ENCODE data around the gene FNBP1L. TPM values are rescaled to one million over a fixed set of nuclear protein-coding genes. Genes with fewer than 3 reads are reported as not detected.

Gene FNBP1L
- total and polyA plus RNA-seq, 2 of the 8 experiments (the other 6 are each of a cell fraction or from before 2014, with no cell fraction given): 48.9 to 95.9 TPM

- Histone ChIP-seq H3K4ac (replicated peaks; ENCODE audit: insufficient read length, low read depth, low read length) (no peak overlapping the region), H4K91ac (replicated peaks; ENCODE audit: insufficient read length, low read length) (no peak overlapping the region), H3K79me2 (ENCODE audit: control insufficient read depth in 1 of 2, insufficient read depth in 2 of 2, low read length in 2 of 2) (no peaks in the 10 kb centered on the region), H3K4me1 (replicated peaks in 1 of 4; ENCODE audit: control insufficient read depth in 3 of 4, insufficient read depth in 4 of 4, low read length in 3 of 4) (no peaks in the 10 kb centered on the region), H2AK5ac (ENCODE audit: low read depth, low read length) (no peak overlapping the region), H3K18ac (ENCODE audit: extremely low read depth, low read length) (no peak overlapping the region), H3K27ac (ENCODE audit: low read depth, low read length) (no peak overlapping the region), H3K79me1 (ENCODE audit: low read depth, low read length) (no peaks in the 10 kb centered on the region; the same call in 1 of the 2 replicates), H4K20me1 (replicated peaks in 1 of 2; ENCODE audit: control insufficient read depth in 1 of 2, insufficient read depth in 2 of 2, low read length in 2 of 2) (peaks cover 3% of the 10 kb centered on the region in 2 experiments), H4K8ac (ENCODE audit: extremely low read depth, insufficient read depth, low read length) (no peak overlapping the region), H3K23ac (ENCODE audit: insufficient read length) (no peak overlapping the region), H4K5ac (ENCODE audit: insufficient read length, low read depth, low read length) (no peak overlapping the region), H2BK15ac (ENCODE audit: low read length) (no peak overlapping the region), H3K9ac (replicated peaks in 1 of 4; ENCODE audit: extremely low read depth in 1 of 4, low read depth in 3 of 4, low read length in 3 of 4) (no peak overlapping the region), H2BK120ac (replicated peaks; ENCODE audit: low read depth, low read length) (no peak overlapping the region), H3K56ac (replicated peaks; ENCODE audit: insufficient read length, low read depth, low read length) (no peak overlapping the region), H3K14ac (ENCODE audit: insufficient read length) (no peak overlapping the region), H2AFZ (ENCODE audit: low read length) (no peak overlapping the region), H3K27me3 (replicated peaks in 1 of 4; ENCODE audit: control insufficient read depth in 3 of 4, extremely low read depth in 1 of 4, insufficient read depth in 3 of 4, low read length in 3 of 4) (no peaks in the 10 kb centered on the region), H2BK12ac (ENCODE audit: low read depth, low read length) (no peak overlapping the region), H3K23me2 (ENCODE audit: low read depth, low read length) (no peaks in the 10 kb centered on the region), H3K36me3 (ENCODE audit: control insufficient read depth in 2 of 4, insufficient read depth in 4 of 4, low read length in 3 of 4) (peaks cover 0 to 30% (median 8%) of the 10 kb centered on the region in 4 experiments; a peak in 4 of 8 replicates), H2BK20ac (ENCODE audit: low read length) (no peak overlapping the region), H3K4me2 (ENCODE audit: insufficient read depth in 1 of 2, low read depth in 2 of 2, low read length in 2 of 2) (no peak overlapping the region), H3K9me3 (ENCODE audit: insufficient read depth in 2 of 2, low read depth in 1 of 2, low read length in 1 of 2) (no peaks in the 10 kb centered on the region), H3K4me3 (ENCODE audit: extremely low read depth in 1 of 4, insufficient read depth in 2 of 4, low read depth in 3 of 4, low read length in 4 of 4) (no peak overlapping the region), H2BK5ac (ENCODE audit: low read depth, low read length) (no peak overlapping the region)
- DNase-seq (ENCODE audit: low read depth in 1 of 2, low spot score in 2 of 2) (no peak), FAIRE-seq (no peak)
- CTCF ChIA-PET (ENCODE audit: partially characterized antibody): interaction anchor here (1.3 kb wide), 1 partner anchor 15 kb away, joined by 3 read pairs; no protein-coding TSS in a partner anchor
- POLR2A ChIA-PET (ENCODE audit: partially characterized antibody): interaction anchor here (1.4 kb wide), 1 partner anchor 280 kb away, joined by 5 read pairs; no protein-coding TSS in a partner anchor
- 87% methylated on average over 4 of the region's 4 CpGs; no CpG with 5 or more reads in 1 of the 2 experiments for WGBS, 2 experiments (ENCODE audit: extremely low coverage in 1 of 2, insufficient coverage in 1 of 2, insufficient read length in 1 of 2, insufficient replicate concordance in 2 of 2, low coverage in 1 of 2, low lambda C conversion rate in 2 of 2, missing lambda C conversion rate in 1 of 2)
- TF ChIP-seq SIN3A (conservative IDR thresholded peaks at IDR 0.05 in 1 of 2, IDR thresholded peaks at IDR 0.05 in 1 of 2; ENCODE audit: low read depth in 1 of 2, low read length in 2 of 2): no peak
- no peak for TF ChIP-seq SUZ12 (IDR thresholded peaks at IDR 0.05; ENCODE audit: low read length)
- no peak for TF ChIP-seq CHD2 (IDR thresholded peaks at IDR 0.05; ENCODE audit: low read length)
- no peak for TF ChIP-seq CBX8 (IDR thresholded peaks at IDR 0.05; ENCODE audit: borderline replicate concordance, low read depth, low read length)
- TF ChIP-seq RBBP5 (IDR thresholded peaks at IDR 0.05; ENCODE audit: borderline replicate concordance, low read depth, low read length): no peak
Observed at GRCh38 chr1:93565496-93566206, 117.7 kb downstream of the FNBP1L start.

All from H1 (cell line).